Endothelial cell of umbilical vein (primary cell): ENCODE results near the gene MROH2A. TPM values are rescaled to one million over a fixed set of nuclear protein-coding genes. Genes with fewer than 3 reads are reported as not detected.

Experiments used
- BruUV-seq: library from RNA; stranded (reverse); fragments of 400-500 nt; replicated peaks from 2 replicates; lab custom pipeline; 2021; lab: Mats Ljungman, UMichigan
- CTCF ChIA-PET: fragments of 300-600, 350-600 bp; sonication (Branson Sonifier 250); formaldehyde crosslinking; loops from one replicate; lab custom pipeline; 2021; ENCODE audit warnings: antibody characterized with exemption, inconsistent platforms; lab: Charles Lee
- POLR2A ChIA-PET: fragments of 300-600, 350-600 bp; sonication (Branson Sonifier 250); formaldehyde crosslinking; loops from one replicate; lab custom pipeline; 2021; ENCODE audit warnings: antibody characterized with exemption, inconsistent platforms; lab: Charles Lee
- DNase-seq: peaks from one replicate; pipeline ENCODE4 v3.0.0-alpha.2; 2011; ENCODE audit warnings: low read depth, low spot score
- FAIRE-seq: peaks from 2 replicates; lab custom pipeline; 2011; peaks lifted over from hg19 to GRCh38; lab: Jason Lieb, UNC
- H2AFZ ChIP-seq: 2 replicates; pipeline ENCODE4 v1.6.0; 2012; ENCODE audit warnings: low read depth, low read length, control low read depth, inconsistent platforms
- H3K27ac ChIP-seq: 2 replicates; pipeline ENCODE4 v1.5.1; 2011; ENCODE audit warnings: low read depth, mild to moderate bottlenecking, control low read depth, low read length, moderate library complexity; ENCODE audit not compliant: insufficient read depth
- H3K27me3 ChIP-seq, 2 experiments: 2 replicates each; pipeline versions ENCODE4 v1.6.0 to v1.6.1; 2011; ENCODE audit warnings: low read length in 2 of 2, mixed read lengths in 1 of 2; ENCODE audit not compliant: control insufficient read depth in 2 of 2, insufficient read depth in 2 of 2
- H3K36me3 ChIP-seq, 2 experiments: 2 replicates in 1 of 2; 3 replicates in 1 of 2; pipeline ENCODE4 v1.5.1; 2011; ENCODE audit warnings: low read length in 2 of 2, mild to moderate bottlenecking in 1 of 2, moderate library complexity in 1 of 2; ENCODE audit not compliant: control insufficient read depth in 2 of 2, insufficient read depth in 2 of 2; ENCODE audit errors: extremely low read depth in 1 of 2
- H3K4me1 ChIP-seq: 3 replicates; pipeline ENCODE4 v1.5.1; 2011; ENCODE audit warnings: mild to moderate bottlenecking, low read length; ENCODE audit not compliant: control insufficient read depth, insufficient read depth; ENCODE audit errors: extremely low read depth
- H3K4me2 ChIP-seq: 2 replicates; pipeline ENCODE4 v1.6.1; 2011; ENCODE audit warnings: low read length, control low read depth, mixed read lengths; ENCODE audit not compliant: insufficient read depth
- H3K4me3 ChIP-seq, 3 experiments: fragments of 200-600 bp in 1 of 3; sonication (generic), shearing (Covaris generic) in 1 of 3; replicated peaks in 1 of 3; 2 replicates each; pipeline ENCODE4 v1.5.1; 2011 to 2016; ENCODE audit warnings: control low read depth in 3 of 3, low read length in 3 of 3, mild to moderate bottlenecking in 2 of 3, inconsistent platforms in 1 of 3, low read depth in 1 of 3, moderate library complexity in 1 of 3; ENCODE audit not compliant: insufficient read depth in 1 of 3
- H3K79me2 ChIP-seq: 2 replicates; pipeline ENCODE4 v1.6.0; 2012; ENCODE audit warnings: low read length, inconsistent platforms; ENCODE audit not compliant: control insufficient read depth, insufficient read depth
- H3K9ac ChIP-seq: replicated peaks from 2 replicates; pipeline ENCODE3; 2011; ENCODE audit warnings: low read length, control low read depth; ENCODE audit not compliant: insufficient read depth; ENCODE audit errors: extremely low read depth
- H3K9me1 ChIP-seq: replicated peaks from 3 replicates; pipeline ENCODE4 v1.6.0; 2011; ENCODE audit warnings: mild to moderate bottlenecking, low read length; ENCODE audit not compliant: control insufficient read depth, insufficient read depth; ENCODE audit errors: extremely low read depth
- H3K9me3 ChIP-seq: replicated peaks from 2 replicates; pipeline ENCODE4 v1.5.1; 2012; ENCODE audit warnings: low read length, inconsistent platforms; ENCODE audit not compliant: control insufficient read depth, insufficient read depth
- H4K20me1 ChIP-seq: replicated peaks from 2 replicates; pipeline ENCODE3; 2011; ENCODE audit warnings: mild to moderate bottlenecking, low read length; ENCODE audit not compliant: control insufficient read depth, insufficient read depth; ENCODE audit errors: extremely low read depth
- EZH2 ChIP-seq: IDR thresholded peaks from 2 replicates; pipeline ENCODE4 v1.6.1; 2012; ENCODE audit warnings: borderline replicate concordance, low read depth, mild to moderate bottlenecking, moderate library complexity, low read length, inconsistent platforms; ENCODE audit not compliant: severe bottlenecking
- FOS ChIP-seq: IDR thresholded peaks from 2 replicates; pipeline ENCODE4 v1.6.1; 2011; ENCODE audit warnings: mild to moderate bottlenecking, low read length, moderate library complexity, borderline replicate concordance; ENCODE audit not compliant: insufficient read depth
- GATA2 ChIP-seq: IDR thresholded peaks from 2 replicates; pipeline ENCODE4 v1.7.0; 2011; ENCODE audit warnings: low read depth, mild to moderate bottlenecking, moderate library complexity, mixed read lengths, low read length; ENCODE audit not compliant: insufficient read length, insufficient read depth
- JUN ChIP-seq: IDR thresholded peaks from 2 replicates; pipeline ENCODE4 v1.6.1; 2011; ENCODE audit warnings: borderline replicate concordance, low read depth; ENCODE audit not compliant: insufficient read length, insufficient read depth
- MYC ChIP-seq: IDR thresholded peaks from one replicate; pipeline ENCODE4 v1.6.1; 2011; ENCODE audit warnings: mild to moderate bottlenecking, low read depth, low read length
- POLR2A ChIP-seq: IDR thresholded peaks from 2 replicates; pipeline ENCODE4 v1.6.1; 2012; ENCODE audit warnings: low read depth, mild to moderate bottlenecking, control low read depth, low read length
- POLR2AphosphoS5 ChIP-seq: IDR thresholded peaks from 2 replicates; pipeline ENCODE4 v1.6.1; 2012; ENCODE audit warnings: low read depth, mild to moderate bottlenecking, control low read depth, low read length, moderate library complexity; ENCODE audit not compliant: insufficient read depth
- dilution Hi-C: fragments of 300-500 bp; cut with MboI; formaldehyde crosslinking; loops from one replicate; pipeline ENCODE4 v1.15.0; 2019; ENCODE audit warnings: low sequenced_read_pairs; ENCODE audit not compliant: extremely low pct_ligation_motif_present
- intact Hi-C: fragments of 100-400 bp; cut with micrococcal nuclease; formaldehyde crosslinking; loops from one replicate; pipeline ENCODE4 v1.10.0; 2022
- polyA plus RNA-seq, 4 experiments: library from polyadenylated mRNA; depleted of rRNA in 3 of 4; stranded (reverse) in 3 of 4; unstranded in 1 of 4; fragments of >200 nt; gene quantifications; 2 replicates each; pipeline versions ENCODE4 v1.2.1 to v1.2.3, GENCODE V29; 2011 to 2012; ENCODE audit warnings: missing spikeins in 1 of 4
- total RNA-seq: library from RNA; stranded (reverse); gene quantifications from 2 replicates; pipeline ENCODE4 v1.2.3, GENCODE V29; 2021
- TF ChIP-seq, protein P1 (sequence below), 2 donors: IDR thresholded peaks; 1 replicate in 1 of 2; 2 replicates in 1 of 2; pipeline ENCODE4 v1.5.1; 2011; ENCODE audit warnings: low read length in 2 of 2, mild to moderate bottlenecking in 2 of 2, moderate library complexity in 2 of 2, control low read depth in 1 of 2, inconsistent platforms in 1 of 2, low read depth in 1 of 2; ENCODE audit not compliant: insufficient read depth in 1 of 2; ENCODE audit errors: extremely low read depth in 1 of 2
- TF ChIP-seq, protein P2 (sequence below): IDR thresholded peaks from 2 replicates; pipeline ENCODE4 v1.6.1; 2011; ENCODE audit not compliant: insufficient read depth, insufficient read length

Gene MROH2A
- total and polyA plus RNA-seq, 2 donors (not counting 3 experiments of a cell fraction or from before 2014, with no cell fraction given), result not detected

DNA sequence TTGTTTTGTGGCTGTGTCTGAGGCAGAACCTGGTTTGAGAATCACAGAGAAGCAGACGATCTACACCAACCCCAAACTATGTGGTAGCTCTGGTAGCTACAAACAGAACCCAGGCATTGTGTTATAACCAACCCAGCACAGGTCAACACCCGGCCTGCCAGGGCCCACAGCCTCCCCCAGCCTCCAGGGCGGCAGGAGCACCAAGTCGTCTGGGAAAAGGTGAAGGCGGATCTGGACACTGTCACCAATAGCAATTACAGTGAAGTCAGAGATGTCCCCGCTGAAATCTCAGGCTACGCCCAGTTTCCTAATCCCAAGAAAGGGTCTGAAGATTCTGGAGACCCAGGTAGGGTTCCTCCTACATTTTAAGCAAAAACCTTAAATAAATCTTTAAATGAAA is 72.6 kb downstream of the MROH2A start:
- dilution Hi-C loops, result no loop called here
- Histone ChIP-seq H2AFZ (no peak overlapping the region), H3K27ac (no peak overlapping the region), H3K9ac (no peak overlapping the region), H3K4me1 (peaks cover 20% of the 10 kb centered on the region), H3K9me1 (no peaks in the 10 kb centered on the region), H4K20me1 (no peaks in the 10 kb centered on the region), H3K4me2 (no peak overlapping the region), H3K9me3 (no peaks in the 10 kb centered on the region), H3K27me3 (no peaks in the 10 kb centered on the region), H3K4me3 (no peak overlapping the region), H3K36me3 (peaks cover 0 to 25% of the 10 kb centered on the region in 2 experiments), H3K79me2 (peaks cover 81% of the 10 kb centered on the region)
- CTCF ChIA-PET, result interaction anchor here (1.2 kb wide), 1 partner anchor 12 kb away, joined by 5 read pairs; no protein-coding TSS in a partner anchor
- no peak for FAIRE-seq
- BruUV-seq, result no TSS peak
- TF ChIP-seq POLR2A (no peak), POLR2AphosphoS5 (no peak), JUN (no peak), MYC (no peak), FOS (no peak), GATA2 (no peak), EZH2 (no peak)
- TF ChIP-seq, protein P1, sequence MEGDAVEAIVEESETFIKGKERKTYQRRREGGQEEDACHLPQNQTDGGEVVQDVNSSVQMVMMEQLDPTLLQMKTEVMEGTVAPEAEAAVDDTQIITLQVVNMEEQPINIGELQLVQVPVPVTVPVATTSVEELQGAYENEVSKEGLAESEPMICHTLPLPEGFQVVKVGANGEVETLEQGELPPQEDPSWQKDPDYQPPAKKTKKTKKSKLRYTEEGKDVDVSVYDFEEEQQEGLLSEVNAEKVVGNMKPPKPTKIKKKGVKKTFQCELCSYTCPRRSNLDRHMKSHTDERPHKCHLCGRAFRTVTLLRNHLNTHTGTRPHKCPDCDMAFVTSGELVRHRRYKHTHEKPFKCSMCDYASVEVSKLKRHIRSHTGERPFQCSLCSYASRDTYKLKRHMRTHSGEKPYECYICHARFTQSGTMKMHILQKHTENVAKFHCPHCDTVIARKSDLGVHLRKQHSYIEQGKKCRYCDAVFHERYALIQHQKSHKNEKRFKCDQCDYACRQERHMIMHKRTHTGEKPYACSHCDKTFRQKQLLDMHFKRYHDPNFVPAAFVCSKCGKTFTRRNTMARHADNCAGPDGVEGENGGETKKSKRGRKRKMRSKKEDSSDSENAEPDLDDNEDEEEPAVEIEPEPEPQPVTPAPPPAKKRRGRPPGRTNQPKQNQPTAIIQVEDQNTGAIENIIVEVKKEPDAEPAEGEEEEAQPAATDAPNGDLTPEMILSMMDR (IDR thresholded peaks at IDR 0.05; ENCODE audit: extremely low read depth in 1 of 2, insufficient read depth in 1 of 2, low read depth in 1 of 2, low read length in 2 of 2), result no peak
- TF ChIP-seq, protein P2, sequence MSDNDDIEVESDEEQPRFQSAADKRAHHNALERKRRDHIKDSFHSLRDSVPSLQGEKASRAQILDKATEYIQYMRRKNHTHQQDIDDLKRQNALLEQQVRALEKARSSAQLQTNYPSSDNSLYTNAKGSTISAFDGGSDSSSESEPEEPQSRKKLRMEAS, result no peak
- POLR2A ChIA-PET, result no interaction called here
- no peak for DNase-seq
- intact Hi-C loops, result loop anchor here (5.0 to 10.0 kb wide), 3 partner anchors 363 to 577 kb away; partner anchors contain the start of gene DGKD
